Inflammatory macrophage (primary cell): Measurements from ENCODE around the gene DCAF7.
A peak's percentile ranks its signal among the peaks of the same experiment; 100 is the strongest.

Source experiments
- DNase-seq, 2 donors: peaks; one replicate each; pipeline ENCODE4 v3.0.0-alpha.2; 2020 to 2022
- total RNA-seq, 18 experiments: gene quantifications; one replicate each; lab custom pipeline; 2026; ENCODE audit warnings: mixed read lengths in 6 of 18, inconsistent platforms in 2 of 18; lab: John Stamatoyannopoulos, UW

DCAF7 gene
- 41.0 to 294 (median 115) reads per million in 18 experiments for total RNA-seq

- DNase-seq: peak; percentile 100
These were observed at the start of gene DCAF7 for GRCh38 chr17:63549946-63550816. Gene DCAF7 (plus strand): TSS chr17:63550477. CDS start chr17:63550678, 201 bp downstream.

DNA sequence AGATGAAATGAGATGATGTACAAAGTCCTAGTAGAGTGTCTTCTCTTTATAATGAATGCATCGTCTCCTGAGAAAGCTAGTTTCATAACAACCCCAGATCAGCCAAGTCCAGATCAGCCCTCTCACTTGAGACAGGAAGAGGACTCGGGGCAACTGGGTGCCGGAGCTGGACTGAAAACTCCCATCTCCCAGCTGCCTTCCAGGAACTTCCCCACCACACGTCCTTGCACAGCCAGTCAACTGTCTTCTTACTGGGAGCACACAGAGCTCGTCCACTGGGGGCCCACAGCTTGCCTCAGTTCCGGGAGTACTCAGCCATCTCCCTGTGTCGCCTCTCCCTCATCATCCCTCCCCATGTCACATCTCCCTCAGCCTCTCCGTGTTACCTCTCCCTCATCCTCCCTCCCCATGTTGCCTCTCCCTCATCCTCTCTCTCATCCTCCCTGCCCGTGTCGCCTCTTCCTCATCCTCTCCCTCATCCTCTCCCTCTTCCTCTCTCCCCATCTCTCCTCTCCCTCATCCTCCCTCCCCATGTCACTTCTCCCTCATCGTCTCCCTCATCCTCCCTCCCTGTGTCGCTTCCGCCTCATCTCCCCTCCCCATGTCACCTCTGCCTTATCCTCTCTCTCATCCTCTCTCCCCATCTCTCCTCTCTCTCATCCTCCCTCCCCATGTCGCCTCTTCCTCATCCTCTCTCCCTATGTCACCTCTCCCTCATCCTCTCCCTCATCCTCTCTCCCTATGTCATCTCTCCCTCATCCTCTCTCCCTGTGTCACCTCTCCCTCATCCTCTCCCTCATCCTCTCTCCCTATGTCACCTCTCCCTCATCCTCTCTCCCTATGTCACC, 49.5 kb upstream of the DCAF7 start:
- DNase-seq: peak; percentile 72 to 80

DNA sequence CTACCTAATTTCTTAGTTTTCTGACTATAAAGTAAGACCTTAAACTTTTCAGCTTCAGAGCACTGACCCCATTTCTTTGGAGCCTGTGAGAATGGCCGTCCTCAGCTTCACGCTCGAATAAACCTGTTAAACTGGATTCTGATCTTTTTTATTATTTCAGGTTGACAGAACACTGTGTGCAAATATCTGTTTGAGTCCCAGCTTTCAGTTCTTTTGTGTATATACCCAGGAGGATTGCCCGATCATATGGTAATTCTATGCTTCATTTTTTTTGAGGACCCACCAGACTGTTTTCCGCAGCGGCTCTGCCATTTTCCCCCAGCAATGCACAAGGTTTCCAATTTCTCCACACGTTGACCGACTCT, 47.0 kb upstream of the DCAF7 start:
- no peak for DNase-seq

DNA sequence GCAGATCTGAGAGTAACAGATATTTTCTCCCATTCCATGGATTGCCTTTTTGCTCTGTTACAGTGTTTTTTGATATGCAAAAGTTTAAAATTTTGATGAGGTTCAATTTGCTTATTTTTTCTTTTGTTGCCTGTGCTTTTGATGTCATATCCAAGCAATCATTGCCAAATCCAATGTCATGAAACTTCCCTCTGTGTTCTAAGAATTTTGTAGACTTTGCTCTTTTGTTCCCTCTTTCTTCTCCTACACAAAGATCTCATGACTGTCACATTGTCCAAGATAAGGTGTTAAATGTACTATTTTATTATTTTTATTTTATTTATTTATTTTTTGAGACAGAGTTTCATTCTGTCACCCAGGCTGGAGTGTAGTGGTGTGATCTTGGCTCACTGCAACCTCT, 46.0 kb upstream of the DCAF7 start:
- peak; percentile 73 to 90 for DNase-seq

GRCh38 chr17:63505341-63505740, 44.9 kb upstream of the DCAF7 start:
- peak; percentile 77 to 88 for DNase-seq

DNA sequence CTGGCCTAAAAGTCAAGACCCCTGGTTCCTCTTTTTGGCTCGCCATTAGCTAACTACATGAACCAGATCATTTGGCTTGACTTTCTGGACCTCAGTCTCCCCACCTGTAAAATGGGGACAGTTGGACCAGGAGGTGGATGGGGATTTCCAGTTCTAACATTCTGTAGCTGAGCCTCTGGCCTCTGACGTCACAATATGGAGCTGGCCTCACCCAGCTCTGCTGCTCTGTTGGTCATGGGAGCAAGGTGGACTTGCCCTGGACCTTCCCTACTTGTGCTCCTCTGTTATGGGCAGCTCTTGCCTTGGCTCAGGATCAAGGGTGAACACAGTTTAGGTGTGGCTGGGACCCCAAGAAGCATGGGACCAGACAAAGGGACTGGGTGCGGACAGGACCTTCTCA, 43.6 kb upstream of the DCAF7 start:
- no peak for DNase-seq

DNA sequence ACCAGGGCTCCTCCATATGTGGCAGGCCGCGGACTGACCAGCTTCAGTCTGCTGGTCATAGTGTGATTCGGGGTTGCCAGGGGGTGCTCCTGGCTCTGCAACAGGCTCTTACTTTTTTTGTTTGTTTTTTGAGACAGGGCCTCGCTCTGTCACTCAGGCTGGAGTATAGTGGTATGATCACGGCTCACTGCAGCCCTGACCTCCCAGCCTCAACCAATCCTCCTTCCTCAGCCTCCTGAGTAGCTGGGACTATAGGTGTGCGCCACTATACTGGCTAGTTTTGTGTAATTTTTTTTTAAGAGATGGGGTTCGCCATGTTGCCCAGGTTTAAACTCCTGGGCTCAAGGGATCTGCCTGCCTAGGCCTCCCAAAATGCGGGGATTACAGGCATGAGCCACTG, 38.9 kb upstream of the DCAF7 start:
- DNase-seq: no peak

- DNase-seq: no peak
These were observed 37.9 kb upstream of the DCAF7 start for GRCh38 chr17:63512388-63512787.

DNA sequence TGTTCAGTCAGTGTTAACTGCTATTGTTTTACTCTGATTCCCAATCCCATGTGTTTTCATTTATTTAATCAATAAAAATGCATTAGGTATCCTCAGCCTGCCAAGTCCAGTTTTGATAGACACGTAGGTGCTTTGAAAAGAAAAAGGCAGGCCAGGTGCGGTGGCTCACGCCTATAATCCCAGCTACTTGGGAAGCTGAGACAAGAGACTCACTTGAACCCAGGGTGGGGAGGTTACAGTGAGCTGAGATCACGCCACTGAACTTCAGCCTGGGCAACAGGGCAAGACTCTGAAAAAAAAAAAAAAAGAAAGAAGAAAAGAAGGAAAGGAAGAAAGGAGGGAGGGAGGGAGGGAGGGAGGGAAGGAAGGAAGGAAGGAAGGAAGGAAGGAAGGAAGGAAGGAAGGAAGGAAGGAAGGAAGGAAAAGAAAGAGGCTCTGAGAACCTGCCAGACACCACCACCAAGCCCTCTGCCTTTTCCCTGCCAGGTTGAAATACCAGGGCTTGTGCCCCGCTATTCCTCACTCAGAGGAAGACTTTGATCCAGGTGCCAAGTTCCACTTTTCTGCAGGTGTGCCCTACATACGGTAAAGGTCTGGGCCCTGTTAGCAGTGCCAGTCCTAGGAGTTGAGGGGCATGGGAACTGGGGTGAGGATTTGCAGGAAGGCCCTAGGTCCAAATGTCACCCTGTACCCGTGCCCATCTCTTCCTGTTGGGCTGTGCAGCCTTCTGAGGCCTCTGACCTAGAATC, 37.2 kb upstream of the DCAF7 start:
- DNase-seq: no peak

DNA sequence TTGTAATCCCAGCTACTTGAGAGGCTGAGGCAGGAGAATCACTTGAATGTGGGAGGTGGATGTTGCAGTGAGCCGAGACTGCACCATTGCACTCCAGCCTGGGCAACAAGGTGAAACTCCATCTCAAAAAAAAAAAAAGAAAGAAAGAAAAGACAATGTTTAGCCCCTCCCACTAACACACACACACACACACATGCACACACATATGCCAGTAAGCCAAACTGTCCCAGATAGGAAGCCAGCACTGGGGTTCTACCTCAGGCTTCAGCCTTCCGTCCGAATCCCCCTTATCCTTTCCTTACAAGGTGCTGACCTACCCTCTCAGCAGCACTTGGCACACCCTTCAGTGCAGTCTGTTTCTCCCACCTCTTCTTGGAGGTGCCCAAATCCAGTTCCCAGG, 35.8 kb upstream of the DCAF7 start:
- DNase-seq: no peak

GRCh38 chr17:63514974-63515373, 35.3 kb upstream of the DCAF7 start:
- no peak for DNase-seq

GRCh38 chr17:63515426-63515825, 34.9 kb upstream of the DCAF7 start:
- no peak for DNase-seq

DNA sequence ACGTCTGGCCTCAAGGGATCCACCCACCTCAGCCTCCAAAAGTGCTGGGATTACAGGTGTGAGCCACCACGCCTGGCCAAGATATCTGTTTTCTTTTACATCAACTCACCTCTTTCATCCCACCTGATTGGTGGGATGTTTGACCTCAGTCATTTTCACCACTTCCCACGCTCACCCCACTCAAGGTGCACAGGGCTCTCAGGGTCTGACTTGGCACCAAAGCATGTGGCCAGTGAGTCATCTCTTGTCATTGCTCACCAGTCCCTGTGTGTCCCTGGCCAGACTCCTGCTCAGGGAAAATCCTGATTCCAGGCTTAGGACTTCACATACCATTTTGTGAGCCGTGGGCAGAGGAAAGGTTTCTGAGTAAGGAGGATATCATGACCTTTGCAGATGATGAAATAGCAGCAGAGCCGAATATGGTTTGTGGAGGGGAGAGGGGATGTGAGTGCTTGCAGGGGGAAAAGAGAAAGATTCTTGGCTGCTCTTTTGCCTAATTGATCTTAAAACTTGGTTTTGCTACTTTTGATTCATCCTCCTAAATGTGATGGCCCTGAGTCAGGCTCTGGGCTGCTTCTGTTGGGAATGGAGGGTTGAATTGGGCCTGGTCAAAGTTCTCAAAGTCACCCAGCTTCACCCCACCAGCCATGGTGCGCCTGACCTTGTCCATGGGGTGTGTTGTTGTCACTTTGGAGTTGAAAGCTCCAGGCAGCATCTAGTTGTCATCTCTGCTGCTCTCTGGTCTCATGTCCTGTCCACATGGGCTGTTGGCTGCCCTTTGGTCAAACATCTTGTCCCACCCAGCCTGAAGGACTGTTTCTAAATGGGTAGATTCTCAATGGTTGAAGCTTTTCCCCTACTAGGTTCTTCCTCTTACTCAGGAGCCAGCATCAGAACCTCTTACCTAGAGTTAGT, 33.1 kb upstream of the DCAF7 start:
- DNase-seq: peak in 1 of 2 donors; percentile 23

DNA sequence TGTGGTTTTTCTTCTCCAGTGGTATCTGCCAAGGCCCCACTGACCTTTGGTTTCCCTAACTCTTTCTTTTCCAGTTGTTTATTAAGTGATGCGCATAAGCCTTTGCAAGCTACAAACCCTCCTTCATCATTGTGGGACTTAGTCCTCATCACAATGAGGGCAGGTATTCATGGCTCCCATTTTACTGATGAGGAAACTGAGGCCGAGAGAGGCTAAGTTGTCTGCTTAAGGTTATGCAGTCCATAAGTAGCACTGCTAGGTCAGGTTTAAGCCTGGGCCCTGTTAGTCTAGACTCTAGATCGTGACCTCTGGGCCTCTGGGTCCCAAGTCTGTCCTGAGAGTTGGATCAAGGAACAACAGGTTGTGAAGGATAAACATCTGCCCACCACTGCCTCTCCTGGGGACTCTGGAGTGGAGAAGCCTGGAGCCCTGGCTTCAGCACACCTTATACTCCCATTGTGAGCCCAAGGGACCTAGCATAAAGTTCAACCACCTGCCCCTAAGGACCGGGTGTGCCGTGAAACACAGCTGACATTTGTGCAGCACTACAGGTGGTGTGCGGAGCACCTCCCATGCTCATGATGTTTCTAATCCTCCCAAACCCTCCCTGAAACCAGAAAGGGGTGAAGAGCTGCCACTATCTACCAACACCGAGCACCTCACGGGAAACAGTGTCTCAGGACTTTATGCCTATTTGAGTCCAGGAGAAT, 32.3 kb upstream of the DCAF7 start:
- DNase-seq: no peak

- DNase-seq: no peak
These were observed 31.0 kb upstream of the DCAF7 start for GRCh38 chr17:63519116-63519881.

- no peak for DNase-seq
These were observed 30.1 kb upstream of the DCAF7 start for GRCh38 chr17:63519972-63520882.

DNA sequence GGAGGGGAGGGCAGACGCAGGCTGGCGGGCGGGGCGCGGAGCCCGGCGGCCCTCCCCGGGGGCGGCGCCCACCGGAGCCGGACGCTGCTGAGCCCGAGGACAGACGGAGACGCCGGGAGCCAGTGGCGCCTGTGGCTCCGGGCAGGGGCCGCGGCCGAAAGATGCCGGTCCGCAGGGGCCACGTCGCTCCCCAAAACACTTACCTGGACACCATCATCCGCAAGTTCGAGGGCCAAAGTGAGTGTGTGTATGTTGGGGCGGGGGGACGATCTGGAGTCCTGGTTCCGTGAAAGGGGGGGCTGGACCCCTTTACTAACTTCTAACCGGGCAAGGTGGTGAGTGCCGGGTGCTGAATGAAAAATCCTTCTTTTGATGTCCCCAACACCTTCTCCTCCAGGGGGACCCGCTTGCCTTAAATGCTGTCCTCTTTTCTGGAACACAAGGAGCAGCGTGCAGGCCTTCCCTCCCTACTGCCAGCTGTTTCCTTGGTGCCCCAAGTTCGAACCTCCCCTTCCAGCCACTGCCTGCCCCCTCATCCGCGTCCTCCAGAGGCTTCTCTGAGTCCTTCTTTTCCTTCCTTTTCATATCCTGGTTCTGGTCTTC, 26.9 kb upstream of the DCAF7 start, which contains the start of gene KCNH6:
TSS of gene KCNH6 (plus strand) at position 106 of the 603 bp plus-strand sequence. CDS start at position 162, 56 bp downstream.
- DNase-seq: no peak

DNA sequence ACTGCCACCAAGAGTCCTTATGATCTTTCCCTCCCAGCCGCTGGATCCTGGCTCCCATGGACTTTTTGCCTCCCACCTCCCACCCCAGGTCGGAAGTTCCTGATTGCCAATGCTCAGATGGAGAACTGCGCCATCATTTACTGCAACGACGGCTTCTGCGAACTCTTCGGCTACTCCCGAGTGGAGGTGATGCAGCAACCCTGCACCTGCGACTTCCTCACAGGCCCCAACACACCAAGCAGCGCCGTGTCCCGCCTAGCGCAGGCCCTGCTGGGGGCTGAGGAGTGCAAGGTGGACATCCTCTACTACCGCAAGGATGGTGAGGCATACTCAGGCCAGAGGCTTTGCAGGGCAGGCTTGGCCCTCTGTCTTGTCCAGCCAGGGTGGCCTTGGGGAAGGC, 26.2 kb upstream of the DCAF7 start:
- no peak for DNase-seq
